CD4-positive, alpha-beta T cell treated with Interleukin-6 for 4 hours (primary cell): ENCODE data around the gene EIF4G1.

ENCODE experiments used
- DNase-seq: peaks from one replicate; pipeline ENCODE4 v3.0.0-alpha.2; 2020; ENCODE audit warnings: mixed read lengths

Gene EIF4G1

DNA sequence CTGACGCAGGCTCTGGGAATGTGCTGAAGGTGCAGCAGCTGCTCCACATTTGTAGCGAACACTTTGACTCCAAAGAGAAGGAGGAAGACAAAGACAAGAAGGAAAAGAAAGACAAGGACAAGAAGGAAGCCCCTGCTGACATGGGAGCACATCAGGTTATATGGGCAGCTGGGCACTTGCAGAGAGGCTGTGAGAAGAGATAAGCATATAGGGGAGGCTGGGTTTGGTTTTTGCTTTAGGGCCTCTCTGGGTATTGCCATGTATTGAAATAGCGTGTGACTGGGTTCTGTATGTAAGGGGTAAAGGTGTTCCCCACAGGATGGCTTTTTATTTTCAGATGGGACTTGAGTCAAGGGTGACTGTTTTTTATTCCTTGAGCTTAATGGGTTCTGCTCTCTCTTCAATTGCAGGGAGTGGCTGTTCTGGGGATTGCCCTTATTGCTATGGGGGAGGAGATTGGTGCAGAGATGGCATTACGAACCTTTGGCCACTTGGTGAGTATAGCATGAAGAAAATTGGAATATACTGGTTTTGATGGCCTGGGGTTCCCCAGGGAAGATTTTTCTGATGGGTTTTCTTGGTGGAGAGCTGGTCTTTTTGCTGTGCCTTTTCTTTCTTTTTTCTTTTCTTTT lies 7.9 kb upstream of the EIF4G1 start:
- DNase-seq, result no peak

- DNase-seq, result no peak
These were observed 6.5 kb upstream of the EIF4G1 start for GRCh38 chr3:184307915-184308314.

- DNase-seq, result no peak
These were observed 5.7 kb upstream of the EIF4G1 start for GRCh38 chr3:184308744-184309143.

GRCh38 chr3:184311633-184312032 lies 2.8 kb upstream of the EIF4G1 start:
- no peak for DNase-seq

DNA sequence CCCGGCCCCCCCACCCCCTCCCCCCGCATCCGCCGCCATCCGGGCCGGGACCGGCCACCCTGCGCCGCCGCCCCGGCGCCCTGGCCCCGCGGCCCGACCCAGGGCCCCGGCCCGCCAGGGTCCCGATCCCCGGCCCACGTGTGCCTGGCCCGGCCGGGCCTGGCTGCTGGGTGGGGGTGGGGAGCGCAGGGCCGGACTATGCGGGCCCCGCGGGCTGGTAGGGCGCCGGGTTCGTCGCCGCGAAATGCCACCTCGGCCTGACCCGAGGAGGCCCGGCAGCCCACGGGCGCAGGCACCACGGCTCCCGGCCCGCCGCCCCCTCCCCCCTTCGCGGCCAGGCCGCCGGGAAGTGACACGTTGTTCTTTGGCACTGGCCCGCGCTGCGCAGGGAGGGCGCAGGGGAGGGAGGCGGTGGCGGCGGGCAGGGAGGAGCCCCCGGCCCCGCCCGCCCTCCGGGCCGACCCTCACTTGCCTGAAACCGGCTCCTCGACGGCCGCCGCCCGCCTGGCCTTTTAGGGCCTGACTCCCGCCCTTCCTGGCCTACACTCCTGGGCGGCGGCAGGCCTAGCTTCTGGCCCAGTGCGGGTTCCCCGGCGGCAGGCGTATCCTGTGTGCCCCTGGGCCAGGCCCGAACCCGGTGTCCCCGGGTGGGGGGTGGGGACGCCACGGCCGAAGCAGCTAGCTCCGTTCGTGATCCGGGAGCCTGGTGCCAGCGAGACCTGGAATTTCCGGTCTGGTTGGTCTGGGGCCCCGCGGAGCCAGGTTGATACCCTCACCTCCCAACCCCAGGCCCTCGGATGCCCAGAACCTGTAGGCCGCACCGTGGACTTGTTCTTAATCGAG lies 515 bp downstream of the EIF4G1 start:
- peak; percentile 76 for DNase-seq

GRCh38 chr3:184315543-184315867 lies 1.1 kb downstream of the EIF4G1 start:
- DNase-seq, result no peak

DNA sequence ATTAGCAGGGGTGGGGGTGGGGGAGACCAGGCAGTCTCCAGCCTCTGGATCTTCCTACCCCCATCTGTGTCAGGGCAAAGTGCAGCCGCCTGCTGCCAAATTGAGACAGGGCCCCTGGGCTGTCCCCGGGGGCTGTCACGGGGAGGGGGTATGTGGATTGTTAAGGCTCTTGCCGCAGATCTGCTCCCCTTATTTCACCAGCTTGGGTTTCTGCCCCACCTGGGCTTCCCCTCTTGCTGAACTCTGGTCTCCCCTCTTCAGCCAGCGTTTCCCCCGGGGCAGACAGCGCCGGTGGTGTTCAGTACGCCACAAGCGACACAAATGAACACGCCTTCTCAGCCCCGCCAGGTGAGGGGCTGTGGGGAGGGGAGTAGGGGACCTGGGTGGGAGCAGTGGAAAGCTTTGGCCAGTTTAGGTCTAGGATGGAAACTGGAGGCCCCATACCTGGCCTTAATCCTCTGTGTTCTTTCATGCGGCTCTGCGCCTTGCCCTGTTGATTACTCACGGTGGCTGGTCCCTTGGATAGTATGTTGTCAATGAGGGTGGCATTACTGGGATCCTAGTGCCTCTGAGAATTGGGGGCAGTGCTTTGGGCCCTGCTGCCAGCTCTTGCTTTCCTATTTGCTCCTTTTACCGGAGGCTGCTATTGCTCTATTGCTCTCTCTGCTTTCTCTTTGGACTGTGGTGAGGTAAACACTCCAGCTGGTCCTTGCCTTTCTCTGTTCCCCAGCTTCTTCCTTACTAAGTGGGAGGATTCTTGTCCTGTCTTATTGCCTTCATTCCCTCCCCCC lies 1.7 kb downstream of the EIF4G1 start:
- no peak for DNase-seq

DNA sequence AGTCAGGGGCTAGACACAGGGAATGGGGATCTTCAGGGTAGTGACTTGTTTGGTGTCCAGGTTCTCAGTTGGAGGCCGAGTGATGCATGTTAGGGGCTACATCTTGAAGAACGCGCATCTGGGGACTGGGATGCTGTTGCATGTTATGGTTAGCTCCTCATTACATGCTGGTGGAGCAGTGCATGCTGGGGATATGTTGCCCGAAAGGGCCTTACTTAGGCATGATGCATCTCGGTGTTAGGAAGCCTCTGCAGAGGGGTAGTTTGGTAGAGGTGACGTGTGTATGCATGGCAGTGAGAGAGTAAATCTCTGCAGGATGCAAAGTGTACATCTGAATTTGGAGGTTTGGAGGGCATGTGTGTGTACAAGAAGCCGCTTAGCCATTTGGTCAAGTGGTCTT lies 2.4 kb downstream of the EIF4G1 start:
- DNase-seq, result no peak

GRCh38 chr3:184317201-184317600 lies 2.8 kb downstream of the EIF4G1 start:
- DNase-seq, result no peak

DNA sequence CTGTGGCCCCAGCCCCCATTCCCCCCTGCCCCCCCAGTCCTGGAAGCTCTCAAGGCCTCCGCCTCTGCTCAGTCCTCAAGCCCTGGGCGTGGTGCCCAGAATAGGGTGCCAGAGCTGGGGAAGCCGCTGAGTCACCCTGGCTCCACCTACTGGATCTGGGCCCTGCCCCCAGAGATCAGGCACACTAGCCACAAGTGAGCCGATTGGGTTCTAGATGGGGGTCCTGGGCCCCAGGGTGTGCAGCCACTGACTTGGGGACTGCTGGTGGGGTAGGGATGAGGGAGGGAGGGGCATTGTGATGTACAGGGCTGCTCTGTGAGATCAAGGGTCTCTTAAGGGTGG lies 5.7 kb downstream of the EIF4G1 start:
- peak; percentile 59 for DNase-seq

DNA sequence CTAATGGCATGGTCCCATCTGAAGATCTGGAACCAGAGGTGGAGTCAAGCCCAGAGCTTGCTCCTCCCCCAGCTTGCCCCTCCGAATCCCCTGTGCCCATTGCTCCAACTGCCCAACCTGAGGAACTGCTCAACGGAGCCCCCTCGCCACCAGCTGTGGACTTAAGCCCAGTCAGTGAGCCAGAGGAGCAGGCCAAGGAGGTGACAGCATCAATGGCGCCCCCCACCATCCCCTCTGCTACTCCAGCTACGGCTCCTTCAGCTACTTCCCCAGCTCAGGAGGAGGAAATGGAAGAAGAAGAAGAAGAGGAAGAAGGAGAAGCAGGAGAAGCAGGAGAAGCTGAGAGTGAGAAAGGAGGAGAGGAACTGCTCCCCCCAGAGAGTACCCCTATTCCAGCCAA lies 7.3 kb downstream of the EIF4G1 start:
- DNase-seq, result no peak

DNA sequence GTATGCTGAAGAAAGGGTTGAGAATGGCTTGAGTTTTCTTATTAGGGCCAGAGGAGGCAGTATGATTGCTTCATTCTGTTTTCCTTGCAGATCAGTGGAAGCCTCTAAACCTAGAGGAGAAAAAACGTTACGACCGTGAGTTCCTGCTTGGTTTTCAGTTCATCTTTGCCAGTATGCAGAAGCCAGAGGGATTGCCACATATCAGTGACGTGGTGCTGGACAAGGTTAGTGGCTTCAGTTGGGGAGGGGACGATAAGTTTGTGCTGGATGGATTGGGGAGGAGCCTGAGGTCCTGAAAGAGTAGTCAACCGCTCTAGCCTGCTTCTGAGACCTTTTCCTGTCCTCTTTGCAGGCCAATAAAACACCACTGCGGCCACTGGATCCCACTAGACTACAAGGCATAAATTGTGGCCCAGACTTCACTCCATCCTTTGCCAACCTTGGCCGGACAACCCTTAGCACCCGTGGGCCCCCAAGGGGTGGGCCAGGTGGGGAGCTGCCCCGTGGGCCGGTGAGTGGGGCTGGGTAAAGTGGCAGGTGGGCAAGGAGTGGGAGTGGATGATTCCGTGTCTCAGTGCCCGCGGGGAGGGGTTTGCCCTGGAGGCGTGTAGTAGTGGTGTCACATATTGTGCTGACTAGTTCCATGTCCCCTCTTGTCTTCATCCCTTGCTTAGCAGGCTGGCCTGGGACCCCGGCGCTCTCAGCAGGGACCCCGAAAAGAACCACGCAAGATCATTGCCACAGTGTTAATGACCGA lies 8.5 kb downstream of the EIF4G1 start:
- DNase-seq, result no peak

GRCh38 chr3:184323696-184324095 lies 9.3 kb downstream of the EIF4G1 start:
- no peak for DNase-seq

DNA sequence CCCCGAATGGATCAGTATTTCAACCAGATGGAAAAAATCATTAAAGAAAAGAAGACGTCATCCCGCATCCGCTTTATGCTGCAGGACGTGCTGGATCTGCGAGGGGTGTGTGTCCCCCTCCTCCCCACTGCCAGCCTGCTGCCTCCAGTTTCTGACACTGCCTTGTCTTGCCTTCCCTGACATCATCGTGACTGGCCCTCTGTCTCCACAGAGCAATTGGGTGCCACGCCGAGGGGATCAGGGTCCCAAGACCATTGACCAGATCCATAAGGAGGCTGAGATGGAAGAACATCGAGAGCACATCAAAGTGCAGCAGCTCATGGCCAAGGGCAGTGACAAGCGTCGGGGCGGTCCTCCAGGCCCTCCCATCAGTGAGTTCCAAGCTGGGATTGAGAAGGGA lies 10.9 kb downstream of the EIF4G1 start:
- DNase-seq, result no peak

- DNase-seq, result no peak
These were observed 11.4 kb downstream of the EIF4G1 start for GRCh38 chr3:184325715-184326369.

GRCh38 chr3:184327171-184327570 lies 12.8 kb downstream of the EIF4G1 start:
- no peak for DNase-seq

- DNase-seq, result no peak
These were observed 14.1 kb downstream of the EIF4G1 start for GRCh38 chr3:184328516-184328915.

GRCh38 chr3:184332370-184333090 lies 18.1 kb downstream of the EIF4G1 start:
- no peak for DNase-seq

- no peak for DNase-seq
These were observed 18.8 kb downstream of the EIF4G1 start for GRCh38 chr3:184333190-184333589.

GRCh38 chr3:184333700-184334099 lies 19.3 kb downstream of the EIF4G1 start:
- DNase-seq, result no peak

- peak; percentile 39 for DNase-seq
These were observed 20.2 kb downstream of the EIF4G1 start for GRCh38 chr3:184334470-184335158.
